ENCODE measurements around the gene PFKFB2.

Gene PFKFB2

GRCh38 chr1:207093944-207094343 is 40.9 kb downstream of the PFKFB2 start:
- DNase-seq: no peak

- DNase-seq: peak; percentile 77
Observed at GRCh38 chr1:207097871-207098324, 44.8 kb downstream of the PFKFB2 start.

GRCh38 chr1:207101720-207102119 is 48.6 kb downstream of the PFKFB2 start:
- DNase-seq: no peak

- DNase-seq: no peak
Observed at GRCh38 chr1:207102146-207102545, 49.1 kb downstream of the PFKFB2 start.

GRCh38 chr1:207102659-207103058 is 49.6 kb downstream of the PFKFB2 start:
- DNase-seq: no peak

GRCh38 chr1:207103892-207104373 is 50.9 kb downstream of the PFKFB2 start, which contains the start of gene C4BPA:
C4BPA (plus strand) TSS chr1:207104233; CDS start chr1:207113026, 8,793 bp downstream.
- no peak for DNase-seq

- DNase-seq: no peak
Observed at GRCh38 chr1:207109004-207109403, 55.9 kb downstream of the PFKFB2 start.

- DNase-seq: no peak
Observed at GRCh38 chr1:207112616-207113296, 59.7 kb downstream of the PFKFB2 start.

- DNase-seq: peak; percentile 45
Observed at GRCh38 chr1:207115269-207115668, 62.2 kb downstream of the PFKFB2 start.

- DNase-seq: no peak
Observed at GRCh38 chr1:207124389-207124788, 71.3 kb downstream of the PFKFB2 start.

GRCh38 chr1:207128336-207128921 is 75.4 kb downstream of the PFKFB2 start:
- DNase-seq: no peak

GRCh38 chr1:207129053-207129452 is 76.0 kb downstream of the PFKFB2 start:
- DNase-seq: no peak
